HG02642 (cell line): ENCODE data around the gene SCD5.
A peak's percentile ranks its signal among the peaks of the same experiment; 100 is the strongest.

Experiments used
- ATAC-seq: cut with Tn5 transposase; IDR thresholded peaks from one replicate; pipeline ENCODE4 v1.9.1; 2021; ENCODE audit warnings: mild to moderate bottlenecking; ENCODE audit not compliant: unreplicated experiment, poor library complexity

SCD5 gene

DNA sequence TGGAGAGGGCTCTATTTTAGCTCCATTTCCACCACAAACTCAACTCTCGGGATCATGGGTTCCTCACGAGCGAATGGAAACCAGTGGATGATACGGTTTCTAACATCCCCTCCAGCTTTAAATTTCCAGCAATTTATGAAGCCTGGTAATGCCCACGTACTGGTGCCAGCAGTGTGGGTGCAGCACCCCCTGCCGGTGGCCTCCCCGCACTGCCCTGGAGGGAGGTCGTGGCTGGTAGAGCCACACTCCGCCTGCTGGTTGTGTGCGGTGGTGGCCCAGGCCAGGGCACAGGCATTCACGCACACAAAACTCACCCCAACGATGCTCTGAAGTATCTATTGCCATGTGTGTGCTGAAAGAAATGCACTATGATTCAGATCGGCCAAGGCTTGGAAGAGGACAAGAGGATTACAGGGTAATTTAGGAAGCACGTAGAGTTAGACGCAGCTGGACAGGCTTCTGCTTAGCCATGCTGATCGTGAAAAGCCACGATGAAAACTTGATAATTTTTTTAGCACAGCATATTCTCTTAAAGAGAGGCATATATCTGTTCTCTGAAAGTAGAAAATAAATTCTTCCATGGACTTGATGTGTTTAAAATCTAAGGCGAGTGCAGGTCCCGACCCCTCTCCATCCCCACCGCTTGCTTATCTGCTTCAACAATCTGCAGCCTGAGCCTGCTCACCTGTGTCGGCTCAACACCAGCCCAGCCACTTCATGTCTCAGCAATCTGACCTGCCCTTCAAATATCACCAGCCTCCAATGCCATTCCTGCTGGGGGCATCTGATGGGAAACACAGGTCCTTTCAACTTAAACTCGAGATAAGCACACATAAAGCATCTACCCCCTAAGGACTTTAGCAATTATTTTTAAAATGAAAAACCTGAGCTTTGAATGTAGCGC, 59.1 kb downstream of the SCD5 start:
- peak; percentile 100 for ATAC-seq

- ATAC-seq: no peak
Measured at GRCh38 chr4:82737354-82737753, 61.2 kb downstream of the SCD5 start.

GRCh38 chr4:82733636-82734035, 65.0 kb downstream of the SCD5 start:
- ATAC-seq: no peak

DNA sequence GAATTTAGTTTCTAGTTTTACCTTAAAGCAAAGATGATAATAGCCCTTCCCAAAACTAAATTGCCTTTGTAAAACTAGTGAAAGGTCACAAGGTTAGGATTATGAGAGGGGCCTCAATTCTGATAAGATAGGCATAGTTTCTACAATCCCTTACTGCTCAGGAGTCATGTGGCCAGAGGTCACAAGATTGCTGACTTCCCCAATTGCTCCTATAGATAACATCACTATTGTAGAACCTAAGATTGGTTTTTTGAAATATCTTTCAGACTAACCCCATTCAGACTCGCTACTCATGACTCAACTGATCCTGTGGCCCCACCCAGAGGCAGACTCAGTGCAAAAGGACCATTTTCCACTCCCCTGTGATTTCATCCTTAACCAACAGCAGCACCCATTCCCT, 70.3 kb downstream of the SCD5 start:
- ATAC-seq: no peak

DNA sequence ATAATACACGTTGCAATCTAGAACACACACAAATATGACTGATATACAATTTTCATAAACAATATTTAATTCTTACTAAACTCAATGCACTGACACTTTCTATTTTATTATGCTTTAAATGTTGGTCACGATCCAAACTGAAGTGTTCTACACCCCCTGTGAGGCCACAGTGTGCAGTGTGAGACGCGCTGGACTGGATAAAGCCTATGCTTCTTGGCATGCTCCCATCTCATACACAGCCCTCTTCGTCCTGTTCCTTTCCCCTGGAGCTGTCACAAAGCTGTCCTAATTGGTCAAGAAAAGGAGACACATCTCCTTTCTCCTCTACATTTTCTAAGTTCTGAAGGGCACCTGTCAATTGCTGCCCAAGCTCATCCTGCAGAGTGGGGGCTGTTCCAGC, 72.0 kb downstream of the SCD5 start:
- no peak for ATAC-seq

- peak; percentile 64 for ATAC-seq
Measured at GRCh38 chr4:82721819-82722423, 76.7 kb downstream of the SCD5 start.

DNA sequence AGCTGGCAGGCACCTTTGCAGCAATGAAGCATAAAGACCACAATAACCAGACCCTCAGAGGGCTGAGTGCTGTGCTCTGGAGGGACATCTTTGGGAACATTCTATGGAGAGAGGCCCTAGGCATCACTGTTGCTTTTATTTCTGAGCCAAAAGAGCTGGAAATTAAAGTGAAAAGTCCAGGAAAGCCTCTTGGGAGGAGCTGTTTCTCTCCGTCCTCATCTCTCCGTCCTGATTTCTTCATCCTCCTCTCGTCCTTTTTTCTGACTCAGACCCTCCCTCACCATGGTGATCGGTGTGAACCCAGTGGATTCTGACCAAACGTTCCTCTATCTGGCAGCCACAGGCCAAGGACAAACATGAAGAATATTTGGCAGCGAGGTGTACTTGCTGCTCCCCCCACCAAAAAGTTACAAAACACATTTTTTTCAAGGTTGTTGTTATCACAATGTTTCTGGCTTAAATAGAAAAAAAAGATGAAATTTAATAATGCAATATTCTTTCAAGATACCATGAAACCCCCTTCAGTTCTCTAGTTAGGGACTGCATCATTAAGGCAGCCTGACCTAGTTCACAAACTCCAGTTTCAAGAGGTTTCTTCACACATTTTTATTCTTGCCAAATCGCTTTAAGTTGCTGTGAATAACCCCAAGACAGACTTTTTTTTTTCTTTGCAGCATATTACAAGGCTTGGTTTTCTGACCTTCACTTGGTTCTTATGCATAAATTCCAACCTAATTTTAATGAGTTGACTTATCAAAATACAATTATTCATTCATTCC, 80.2 kb downstream of the SCD5 start:
- ATAC-seq: no peak

DNA sequence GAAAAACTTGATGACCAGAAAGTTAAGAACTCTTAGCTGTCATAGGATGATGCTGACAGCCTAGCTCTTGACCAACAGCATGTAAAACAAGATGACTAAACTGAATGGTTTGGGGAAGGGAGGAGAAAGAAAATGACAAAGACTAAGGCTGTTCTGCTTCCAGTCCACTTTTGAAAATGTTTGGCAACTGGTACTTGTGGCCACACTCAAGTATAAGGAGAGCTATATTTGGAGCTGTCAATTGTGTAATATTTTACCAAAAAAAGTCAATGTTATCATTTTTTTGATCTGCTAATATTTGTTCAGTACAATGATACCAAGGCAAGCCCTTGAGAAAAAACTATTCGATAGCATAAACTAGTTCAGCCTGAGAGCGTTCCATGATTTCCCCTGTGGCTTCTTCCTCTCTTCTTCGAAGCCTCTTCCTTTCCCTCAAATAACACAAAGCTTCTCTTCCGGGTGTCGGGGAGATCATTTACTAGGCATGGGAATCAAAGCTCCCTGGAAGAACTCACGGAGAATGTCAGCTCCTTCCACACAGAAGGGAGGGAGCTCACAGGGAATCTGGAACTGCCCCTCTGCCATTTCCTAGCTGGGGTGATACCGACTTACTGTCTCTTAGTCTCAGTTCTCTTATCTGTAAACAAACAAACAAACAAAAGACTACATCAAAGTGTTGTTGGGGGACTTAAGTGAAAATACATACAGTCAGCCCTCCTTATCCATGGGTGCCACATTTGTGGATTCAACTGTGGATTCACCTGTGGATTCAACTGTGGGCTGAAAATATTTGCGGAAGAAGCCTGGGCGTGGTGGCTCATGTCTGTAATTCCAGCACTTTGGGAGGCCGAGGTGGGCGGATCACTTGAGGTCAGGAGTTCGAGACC, 82.6 kb downstream of the SCD5 start:
- ATAC-seq: no peak

DNA sequence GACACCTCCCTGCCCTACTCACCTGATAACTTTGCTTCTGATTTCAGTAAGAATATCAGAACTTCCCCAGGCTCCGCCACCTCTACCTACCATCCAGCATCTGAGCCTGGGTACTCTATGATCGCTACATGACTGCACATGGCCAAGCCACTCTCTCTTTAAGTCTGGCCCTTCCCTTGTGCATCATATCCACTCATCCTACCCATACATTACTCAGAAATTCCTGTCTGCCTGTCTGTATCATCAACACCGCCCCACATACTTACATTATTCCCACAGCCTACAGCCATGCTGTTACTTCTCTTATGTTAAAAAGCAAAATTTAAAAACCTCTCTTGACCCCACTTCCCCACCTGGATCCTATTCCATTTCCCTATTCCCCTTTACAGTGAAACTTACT, 84.7 kb downstream of the SCD5 start:
- ATAC-seq: no peak

DNA sequence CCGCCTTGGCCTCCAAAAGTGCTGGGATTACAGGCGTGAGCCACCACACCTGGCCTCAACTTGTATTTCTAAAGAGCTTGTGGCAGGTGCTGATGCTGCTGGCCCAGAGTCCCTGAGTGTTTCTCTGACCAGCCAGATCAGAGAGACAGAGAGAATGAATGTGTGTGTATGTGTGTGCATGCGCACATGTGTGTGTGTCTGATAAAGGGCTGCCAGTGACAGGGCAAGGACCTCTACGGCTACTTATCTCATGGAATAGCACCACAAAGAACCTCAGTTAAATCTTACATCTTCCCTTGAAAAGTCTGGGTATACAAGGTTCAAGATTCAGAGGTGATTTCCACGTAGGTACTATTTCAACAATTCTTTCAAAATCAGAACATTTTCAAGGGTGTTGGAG, 86.0 kb downstream of the SCD5 start:
- no peak for ATAC-seq

DNA sequence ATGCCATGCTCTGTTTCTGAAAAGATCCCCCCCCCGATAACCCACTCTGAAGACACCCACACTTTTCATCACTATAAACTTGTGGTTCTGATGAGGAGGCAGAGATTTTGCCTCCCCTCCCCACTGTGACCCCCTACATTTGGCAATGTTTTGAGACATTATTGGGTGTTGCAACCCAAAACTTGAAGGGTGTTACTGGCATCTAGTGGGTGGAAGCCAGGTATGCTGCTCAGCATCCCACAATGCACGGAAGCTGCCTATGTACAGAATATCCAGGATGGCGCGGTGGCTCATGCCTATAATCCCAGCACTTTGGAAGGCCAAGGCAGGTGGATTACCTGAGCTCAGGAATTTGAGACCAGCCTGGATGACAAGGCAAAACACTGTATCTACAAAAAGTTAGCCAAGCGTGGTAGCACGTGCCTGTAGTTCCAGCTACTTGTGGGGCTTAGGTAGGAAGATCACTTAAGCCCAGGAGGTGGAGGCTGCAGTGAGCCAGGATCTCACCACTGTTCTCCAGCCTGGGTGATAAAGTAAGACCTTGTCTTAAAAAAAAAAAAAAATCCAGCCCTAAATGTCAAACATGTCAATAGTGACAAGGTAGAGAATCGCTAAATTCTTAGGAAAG, 87.3 kb downstream of the SCD5 start:
- no peak for ATAC-seq

GRCh38 chr4:82710197-82710929, 88.2 kb downstream of the SCD5 start:
- ATAC-seq: no peak

GRCh38 chr4:82708982-82709381, 89.6 kb downstream of the SCD5 start:
- ATAC-seq: no peak

DNA sequence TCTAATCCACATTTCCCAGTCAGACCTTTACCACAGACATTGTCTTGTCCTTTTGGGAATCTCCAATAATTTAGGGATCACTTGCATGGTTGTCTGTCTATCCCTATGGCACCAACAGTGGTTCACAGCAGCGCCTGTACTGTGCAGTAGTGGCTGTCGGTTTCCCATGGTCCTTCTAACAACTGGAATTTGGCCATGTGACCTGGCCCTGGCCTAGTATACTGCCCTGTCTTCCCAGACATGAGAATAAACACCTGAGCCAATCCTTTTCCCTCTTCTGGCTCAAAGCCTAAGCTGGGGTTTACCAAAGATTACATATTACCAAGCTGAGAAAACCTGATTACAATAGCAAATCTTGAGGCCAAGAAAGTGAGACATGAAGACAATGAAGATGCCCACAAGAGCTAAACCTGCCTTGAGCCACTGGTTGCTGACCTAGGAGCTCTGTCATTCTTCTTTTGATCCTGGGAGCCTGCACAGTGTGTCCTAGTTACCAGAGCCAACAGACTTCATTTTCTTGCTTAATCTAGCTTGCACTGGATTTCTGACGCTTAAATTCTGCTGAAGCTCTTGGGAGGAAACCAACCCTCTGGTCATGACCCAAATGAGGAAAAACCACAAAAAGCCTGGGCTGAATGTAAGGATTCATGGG, 92.1 kb downstream of the SCD5 start:
- ATAC-seq: no peak

DNA sequence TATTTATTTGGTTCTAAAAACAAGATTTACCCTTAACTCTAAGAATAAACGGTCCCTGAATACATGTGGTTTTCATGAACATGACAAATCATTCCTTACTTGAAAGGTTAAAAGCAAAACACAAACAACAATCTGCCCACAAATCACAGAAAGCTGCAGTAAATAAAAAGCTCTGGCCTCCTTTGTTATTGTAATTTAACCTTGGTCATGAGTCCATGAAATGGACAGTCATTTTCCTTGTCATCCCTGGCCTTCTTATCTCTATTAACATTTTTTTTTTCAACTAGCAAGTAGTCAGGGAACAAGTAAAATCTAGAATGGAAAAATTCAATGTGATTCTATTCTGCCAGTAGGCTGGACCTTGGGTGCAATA, 92.7 kb downstream of the SCD5 start:
- no peak for ATAC-seq

- no peak for ATAC-seq
Measured at GRCh38 chr4:82705169-82705927, 93.2 kb downstream of the SCD5 start.

GRCh38 chr4:82704156-82704555, 94.4 kb downstream of the SCD5 start:
- no peak for ATAC-seq

DNA sequence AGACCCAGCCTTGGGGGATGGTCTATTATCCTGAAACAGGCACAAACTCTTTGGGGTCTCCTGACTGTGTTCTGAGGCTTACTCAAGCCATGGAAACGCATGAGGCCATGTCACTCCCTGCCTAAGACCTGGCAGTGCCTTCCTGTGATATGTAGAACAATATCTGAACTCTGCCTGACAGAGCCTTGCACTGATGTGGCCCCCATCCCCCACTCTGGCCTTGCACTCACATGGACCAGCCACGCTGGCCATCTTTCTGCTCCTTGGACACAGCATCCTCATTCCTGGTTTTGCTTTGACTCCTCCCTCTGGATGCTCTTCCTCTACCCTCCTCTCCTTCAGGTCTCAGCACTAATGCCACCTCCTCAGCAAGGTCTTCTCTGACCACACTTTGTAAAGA, 100.2 kb downstream of the SCD5 start:
- ATAC-seq: no peak
